SK-N-SH treated with all-trans-retinoic acid at 6 μM for 48 hours (cell line): ENCODE measurements around the gene ZP1.

Source experiments
- GLIS3 ChIP-seq: fragments of 250-450 bp; sonication (Bioruptor Pico); IDR thresholded peaks from 2 replicates; pipeline ENCODE4 v1.5.0; 2020; ENCODE audit warnings: mild to moderate bottlenecking, moderate library complexity
- OSR1 ChIP-seq: fragments of 250-450 bp; sonication (Bioruptor Pico); IDR thresholded peaks from 2 replicates; pipeline ENCODE4 v1.8.0; 2022; ENCODE audit warnings: moderate library complexity, mild to moderate bottlenecking, inconsistent platforms
- RARB ChIP-seq: fragments of 250-450 bp; sonication (Bioruptor Pico); IDR thresholded peaks from 2 replicates; pipeline ENCODE4 v1.8.0; 2021; ENCODE audit warnings: mild to moderate bottlenecking, moderate library complexity
- TOX ChIP-seq: fragments of 250-450 bp; sonication (Bioruptor Pico); IDR thresholded peaks from 2 replicates; pipeline ENCODE4 v1.8.0; 2021; ENCODE audit warnings: mild to moderate bottlenecking, moderate library complexity, borderline replicate concordance
- ZFP3 ChIP-seq: fragments of 250-450 bp; sonication (Bioruptor Pico); IDR thresholded peaks from 2 replicates; pipeline ENCODE4 v1.5.0; 2020; ENCODE audit warnings: mild to moderate bottlenecking, moderate library complexity
- ZFP30 ChIP-seq: fragments of 450-650 bp; formaldehyde crosslinking; IDR thresholded peaks from 2 replicates; pipeline ENCODE4 v1.5.0; 2022; ENCODE audit warnings: mild to moderate bottlenecking, moderate library complexity
- ZNF70 ChIP-seq: fragments of 450-650 bp; formaldehyde crosslinking; IDR thresholded peaks from 2 replicates; pipeline ENCODE4 v1.5.0; 2020; ENCODE audit warnings: mild to moderate bottlenecking, moderate library complexity
- TF ChIP-seq, protein P1 (sequence below): fragments of 250-450 bp; sonication (Bioruptor Pico); IDR thresholded peaks from 2 replicates; pipeline ENCODE4 v1.8.0; 2020; ENCODE audit warnings: mild to moderate bottlenecking, moderate library complexity, borderline replicate concordance
- TF ChIP-seq, protein P2 (sequence below): fragments of 250-450 bp; sonication (Bioruptor Pico); IDR thresholded peaks from 2 replicates; pipeline ENCODE4 v1.5.0; 2020; ENCODE audit warnings: mild to moderate bottlenecking, moderate library complexity
- TF ChIP-seq, protein P3 (sequence below): fragments of 250-450 bp; sonication (Bioruptor Pico); IDR thresholded peaks from 2 replicates; pipeline ENCODE4 v1.8.0; 2021; ENCODE audit warnings: low read depth, mild to moderate bottlenecking, moderate library complexity, borderline replicate concordance

DNA sequence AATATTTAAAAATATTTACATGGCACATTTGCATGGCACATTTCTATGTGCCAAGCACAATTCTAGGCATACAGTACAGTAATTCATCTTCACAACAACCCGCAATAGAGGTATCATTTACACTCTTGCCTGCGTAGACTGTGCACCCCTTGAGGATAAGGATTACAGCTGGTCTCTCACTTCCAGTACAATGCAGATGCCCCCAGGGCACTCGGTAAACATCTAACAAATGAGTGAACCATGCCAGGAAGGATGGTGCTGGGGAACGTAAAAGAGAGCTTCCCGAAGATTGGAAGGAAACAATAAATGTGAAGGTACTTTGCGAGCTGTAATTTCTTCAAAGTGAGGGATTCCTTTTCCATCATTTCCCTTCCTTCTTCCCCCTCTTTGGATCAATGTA is 37.7 kb downstream of the ZP1 start:
- TF ChIP-seq, protein P1, sequence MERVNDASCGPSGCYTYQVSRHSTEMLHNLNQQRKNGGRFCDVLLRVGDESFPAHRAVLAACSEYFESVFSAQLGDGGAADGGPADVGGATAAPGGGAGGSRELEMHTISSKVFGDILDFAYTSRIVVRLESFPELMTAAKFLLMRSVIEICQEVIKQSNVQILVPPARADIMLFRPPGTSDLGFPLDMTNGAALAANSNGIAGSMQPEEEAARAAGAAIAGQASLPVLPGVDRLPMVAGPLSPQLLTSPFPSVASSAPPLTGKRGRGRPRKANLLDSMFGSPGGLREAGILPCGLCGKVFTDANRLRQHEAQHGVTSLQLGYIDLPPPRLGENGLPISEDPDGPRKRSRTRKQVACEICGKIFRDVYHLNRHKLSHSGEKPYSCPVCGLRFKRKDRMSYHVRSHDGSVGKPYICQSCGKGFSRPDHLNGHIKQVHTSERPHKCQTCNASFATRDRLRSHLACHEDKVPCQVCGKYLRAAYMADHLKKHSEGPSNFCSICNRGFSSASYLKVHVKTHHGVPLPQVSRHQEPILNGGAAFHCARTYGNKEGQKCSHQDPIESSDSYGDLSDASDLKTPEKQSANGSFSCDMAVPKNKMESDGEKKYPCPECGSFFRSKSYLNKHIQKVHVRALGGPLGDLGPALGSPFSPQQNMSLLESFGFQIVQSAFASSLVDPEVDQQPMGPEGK (CRISPR knock-in tag) = no peak
- no peak for TF ChIP-seq ZFP30 (CRISPR knock-in tag)
- no peak for TF ChIP-seq TOX
- TF ChIP-seq ZNF70 (CRISPR knock-in tag) = no peak
- TF ChIP-seq ZFP3 (CRISPR knock-in tag) = no peak
- TF ChIP-seq, protein P2, sequence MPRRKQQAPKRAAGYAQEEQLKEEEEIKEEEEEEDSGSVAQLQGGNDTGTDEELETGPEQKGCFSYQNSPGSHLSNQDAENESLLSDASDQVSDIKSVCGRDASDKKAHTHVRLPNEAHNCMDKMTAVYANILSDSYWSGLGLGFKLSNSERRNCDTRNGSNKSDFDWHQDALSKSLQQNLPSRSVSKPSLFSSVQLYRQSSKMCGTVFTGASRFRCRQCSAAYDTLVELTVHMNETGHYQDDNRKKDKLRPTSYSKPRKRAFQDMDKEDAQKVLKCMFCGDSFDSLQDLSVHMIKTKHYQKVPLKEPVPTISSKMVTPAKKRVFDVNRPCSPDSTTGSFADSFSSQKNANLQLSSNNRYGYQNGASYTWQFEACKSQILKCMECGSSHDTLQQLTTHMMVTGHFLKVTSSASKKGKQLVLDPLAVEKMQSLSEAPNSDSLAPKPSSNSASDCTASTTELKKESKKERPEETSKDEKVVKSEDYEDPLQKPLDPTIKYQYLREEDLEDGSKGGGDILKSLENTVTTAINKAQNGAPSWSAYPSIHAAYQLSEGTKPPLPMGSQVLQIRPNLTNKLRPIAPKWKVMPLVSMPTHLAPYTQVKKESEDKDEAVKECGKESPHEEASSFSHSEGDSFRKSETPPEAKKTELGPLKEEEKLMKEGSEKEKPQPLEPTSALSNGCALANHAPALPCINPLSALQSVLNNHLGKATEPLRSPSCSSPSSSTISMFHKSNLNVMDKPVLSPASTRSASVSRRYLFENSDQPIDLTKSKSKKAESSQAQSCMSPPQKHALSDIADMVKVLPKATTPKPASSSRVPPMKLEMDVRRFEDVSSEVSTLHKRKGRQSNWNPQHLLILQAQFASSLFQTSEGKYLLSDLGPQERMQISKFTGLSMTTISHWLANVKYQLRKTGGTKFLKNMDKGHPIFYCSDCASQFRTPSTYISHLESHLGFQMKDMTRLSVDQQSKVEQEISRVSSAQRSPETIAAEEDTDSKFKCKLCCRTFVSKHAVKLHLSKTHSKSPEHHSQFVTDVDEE = no peak
- no peak for TF ChIP-seq GLIS3 (CRISPR knock-in tag)
- no peak for TF ChIP-seq OSR1 (CRISPR knock-in tag)
- TF ChIP-seq, protein P3, sequence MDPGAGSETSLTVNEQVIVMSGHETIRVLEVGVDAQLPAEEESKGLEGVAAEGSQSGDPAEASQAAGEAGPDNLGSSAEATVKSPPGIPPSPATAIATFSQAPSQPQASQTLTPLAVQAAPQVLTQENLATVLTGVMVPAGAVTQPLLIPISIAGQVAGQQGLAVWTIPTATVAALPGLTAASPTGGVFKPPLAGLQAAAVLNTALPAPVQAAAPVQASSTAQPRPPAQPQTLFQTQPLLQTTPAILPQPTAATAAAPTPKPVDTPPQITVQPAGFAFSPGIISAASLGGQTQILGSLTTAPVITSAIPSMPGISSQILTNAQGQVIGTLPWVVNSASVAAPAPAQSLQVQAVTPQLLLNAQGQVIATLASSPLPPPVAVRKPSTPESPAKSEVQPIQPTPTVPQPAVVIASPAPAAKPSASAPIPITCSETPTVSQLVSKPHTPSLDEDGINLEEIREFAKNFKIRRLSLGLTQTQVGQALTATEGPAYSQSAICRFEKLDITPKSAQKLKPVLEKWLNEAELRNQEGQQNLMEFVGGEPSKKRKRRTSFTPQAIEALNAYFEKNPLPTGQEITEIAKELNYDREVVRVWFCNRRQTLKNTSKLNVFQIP = no peak
- no peak for TF ChIP-seq RARB (CRISPR knock-in tag)
